ENCODE results near the gene FLT1.

Gene FLT1

GRCh38 chr13:28421676-28422410 lies 73.1 kb downstream of the FLT1 start:
- DNase-seq = no peak

- no peak for DNase-seq
Measured at GRCh38 chr13:28420704-28421103, 74.2 kb downstream of the FLT1 start.

- DNase-seq = no peak
Measured at GRCh38 chr13:28415994-28416421, 78.9 kb downstream of the FLT1 start.

GRCh38 chr13:28413999-28414398 lies 80.9 kb downstream of the FLT1 start:
- no peak for DNase-seq

GRCh38 chr13:28412981-28413380 lies 81.9 kb downstream of the FLT1 start:
- DNase-seq = no peak

GRCh38 chr13:28411831-28412353 lies 83.0 kb downstream of the FLT1 start:
- no peak for DNase-seq

- no peak for DNase-seq
Measured at GRCh38 chr13:28410096-28410495, 84.8 kb downstream of the FLT1 start.

- DNase-seq = no peak
Measured at GRCh38 chr13:28409648-28410047, 85.3 kb downstream of the FLT1 start.

- DNase-seq = no peak
Measured at GRCh38 chr13:28408863-28409262, 86.1 kb downstream of the FLT1 start.

GRCh38 chr13:28408235-28408848 lies 86.6 kb downstream of the FLT1 start:
- no peak for DNase-seq

GRCh38 chr13:28406733-28407266 lies 88.1 kb downstream of the FLT1 start:
- no peak for DNase-seq

- DNase-seq = no peak
Measured at GRCh38 chr13:28402057-28402381, 92.9 kb downstream of the FLT1 start.

- no peak for DNase-seq
Measured at GRCh38 chr13:28401303-28402056, 93.4 kb downstream of the FLT1 start.

GRCh38 chr13:28396053-28396452 lies 98.9 kb downstream of the FLT1 start:
- DNase-seq = no peak

- no peak for DNase-seq
Measured at GRCh38 chr13:28394422-28394821, 100.5 kb downstream of the FLT1 start.

- no peak for DNase-seq
Measured at GRCh38 chr13:28392896-28393505, 101.9 kb downstream of the FLT1 start.

GRCh38 chr13:28392428-28392827 lies 102.5 kb downstream of the FLT1 start:
- no peak for DNase-seq

- DNase-seq = no peak
Measured at GRCh38 chr13:28387740-28388501, 107.0 kb downstream of the FLT1 start.

- no peak for DNase-seq
Measured at GRCh38 chr13:28385362-28385761, 109.6 kb downstream of the FLT1 start.

- no peak for DNase-seq
Measured at GRCh38 chr13:28384789-28385188, 110.1 kb downstream of the FLT1 start.

GRCh38 chr13:28380319-28380718 lies 114.6 kb downstream of the FLT1 start:
- DNase-seq = no peak

- DNase-seq = no peak
Measured at GRCh38 chr13:28379371-28380083, 115.4 kb downstream of the FLT1 start.
